CD4-positive, alpha-beta T cell treated with Interleukin-1 beta for 1 hour (primary cell): Measurements from ENCODE around the gene SOX13.

ENCODE experiments used
- DNase-seq, 2 donors: peaks; one replicate each; pipeline ENCODE4 v3.0.0-alpha.2; 2020 to 2022

SOX13 gene

DNA sequence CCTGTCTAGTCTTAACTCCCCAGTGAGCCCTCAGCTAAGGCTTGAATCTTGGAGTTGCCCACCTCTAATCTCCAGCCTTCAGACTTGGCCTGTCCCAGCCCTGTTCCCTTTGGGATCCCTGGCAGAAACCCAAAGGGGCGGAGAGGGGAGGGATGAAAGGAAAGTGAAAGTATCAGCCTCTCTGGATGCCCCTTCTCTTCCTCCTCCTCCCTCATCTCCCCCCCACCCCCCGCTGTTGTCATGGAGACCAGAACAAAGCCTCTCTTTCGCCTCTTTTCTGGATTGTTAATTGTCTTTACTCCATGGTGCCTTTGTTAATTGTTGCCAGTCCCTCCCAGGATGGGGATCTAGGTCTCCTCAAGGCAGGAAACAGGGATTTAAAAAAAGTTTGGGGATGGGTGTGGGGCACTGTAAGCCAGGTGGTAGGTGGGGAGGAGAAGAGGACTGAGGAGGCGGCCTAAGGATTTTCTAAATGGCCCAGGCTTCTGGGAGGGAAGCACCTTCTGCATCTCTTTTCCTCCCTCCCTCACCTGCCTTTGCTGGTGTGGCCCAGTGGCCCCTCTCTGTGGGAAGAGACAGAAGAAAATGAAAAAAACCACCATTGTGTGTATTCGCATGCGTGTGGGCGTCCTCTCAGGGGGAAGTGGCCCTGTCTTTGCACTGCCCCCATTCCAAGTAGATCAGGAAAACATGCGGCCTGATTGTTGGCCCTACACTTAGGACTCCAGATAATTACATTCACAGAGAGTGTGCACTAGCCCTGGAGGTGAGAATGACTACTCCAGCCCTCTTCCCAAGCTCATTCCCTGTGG, 7.5 kb upstream of the SOX13 start:
- DNase-seq, result no peak

DNA sequence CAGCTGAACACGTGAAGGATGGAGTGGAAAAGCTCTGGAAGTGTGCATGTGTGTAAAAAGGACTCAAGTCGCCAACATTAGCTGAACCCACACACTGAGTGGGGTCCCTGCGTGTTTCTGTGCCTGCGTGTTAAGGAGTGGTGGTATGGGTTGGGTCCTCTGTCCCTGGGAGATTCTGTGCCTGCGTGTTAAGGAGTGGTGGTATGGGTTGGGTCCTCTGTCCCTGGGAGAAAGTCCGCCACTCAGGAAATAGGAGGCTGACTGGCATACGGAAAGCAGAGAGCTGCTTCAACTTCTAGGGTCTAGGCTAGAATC, 7.0 kb upstream of the SOX13 start:
- no peak for DNase-seq

DNA sequence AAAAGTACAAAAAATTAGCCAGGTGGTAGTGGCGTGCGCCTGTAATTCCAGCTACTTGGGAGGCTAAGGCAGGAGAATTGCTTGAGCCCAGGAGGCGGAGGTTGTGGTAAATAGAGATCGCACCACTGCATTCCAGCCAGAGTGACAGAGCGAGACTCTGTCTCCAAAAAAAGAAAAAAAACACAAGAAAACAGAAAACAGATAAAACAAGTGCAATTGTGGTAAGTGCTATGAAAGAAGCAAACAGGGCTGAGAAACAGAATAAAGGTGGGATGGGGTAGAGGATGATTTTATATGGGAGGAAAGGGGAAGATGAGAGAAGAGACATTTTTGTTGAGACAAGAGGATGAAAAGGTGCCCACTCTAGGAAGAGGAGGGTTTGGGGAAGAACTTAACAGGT, 5.0 kb upstream of the SOX13 start:
- DNase-seq, result no peak

DNA sequence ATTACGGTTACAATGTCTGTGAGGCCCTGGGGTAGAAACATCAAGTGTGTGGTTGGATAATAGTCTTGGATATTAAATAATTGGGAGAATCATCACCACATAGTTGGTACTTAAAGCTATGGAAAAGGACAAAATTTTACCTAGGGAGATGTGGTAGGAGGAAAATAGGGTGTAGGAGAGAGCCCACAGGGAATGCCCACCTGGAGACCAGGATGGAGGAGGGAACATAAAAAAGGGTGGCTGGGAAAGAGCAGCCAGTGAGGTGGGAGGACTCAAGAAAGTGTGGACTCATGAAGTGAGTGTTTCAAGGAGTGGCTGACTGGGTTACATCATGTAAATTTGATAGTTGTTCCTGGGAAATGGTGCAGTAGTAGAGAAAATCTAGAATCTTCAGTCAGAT, 3.0 kb upstream of the SOX13 start:
- DNase-seq, result no peak

DNA sequence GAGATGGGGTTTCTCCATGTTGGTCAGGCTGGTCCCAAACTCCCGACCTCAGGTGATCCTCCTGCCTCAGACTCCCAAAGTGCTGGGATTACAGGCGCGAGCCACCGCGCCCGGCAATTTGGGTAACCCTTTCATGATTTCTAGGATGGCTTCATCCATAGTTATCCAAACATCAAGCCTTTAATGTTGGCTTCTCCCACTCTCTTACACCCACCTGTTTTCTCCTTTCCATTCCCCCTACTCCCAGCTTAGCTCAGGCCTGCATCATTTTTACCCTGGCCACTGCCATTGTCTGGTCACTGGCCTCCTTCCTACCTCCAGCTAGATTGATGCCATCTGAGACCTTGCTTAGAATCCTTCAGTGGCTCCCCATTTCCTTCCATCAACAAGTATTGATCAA, 2.0 kb upstream of the SOX13 start:
- DNase-seq, result no peak

DNA sequence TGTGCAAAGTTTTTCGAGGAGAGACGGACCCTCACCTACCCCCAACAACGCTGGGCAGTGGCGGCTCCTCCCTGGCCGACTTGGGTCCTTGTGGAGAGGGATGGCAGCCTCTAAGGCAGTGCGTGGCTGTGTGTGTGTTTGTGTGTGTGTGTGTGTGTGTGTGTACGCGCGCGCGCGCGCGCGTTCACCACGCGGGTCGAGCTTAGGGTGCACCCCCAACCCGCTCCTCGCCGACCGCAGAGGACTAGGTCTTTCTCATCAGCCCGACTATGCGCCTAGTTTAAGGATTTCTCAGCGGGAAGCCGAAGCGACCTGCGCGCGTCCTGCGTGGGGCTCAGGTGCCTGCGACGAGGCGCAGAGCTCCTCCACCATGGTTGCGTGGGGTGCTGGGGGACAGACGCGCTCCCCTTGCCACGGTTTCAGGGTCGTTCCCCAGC, 940 bp downstream of the SOX13 start:
- DNase-seq, result peak in 1 of 2 donors; percentile 18

DNA sequence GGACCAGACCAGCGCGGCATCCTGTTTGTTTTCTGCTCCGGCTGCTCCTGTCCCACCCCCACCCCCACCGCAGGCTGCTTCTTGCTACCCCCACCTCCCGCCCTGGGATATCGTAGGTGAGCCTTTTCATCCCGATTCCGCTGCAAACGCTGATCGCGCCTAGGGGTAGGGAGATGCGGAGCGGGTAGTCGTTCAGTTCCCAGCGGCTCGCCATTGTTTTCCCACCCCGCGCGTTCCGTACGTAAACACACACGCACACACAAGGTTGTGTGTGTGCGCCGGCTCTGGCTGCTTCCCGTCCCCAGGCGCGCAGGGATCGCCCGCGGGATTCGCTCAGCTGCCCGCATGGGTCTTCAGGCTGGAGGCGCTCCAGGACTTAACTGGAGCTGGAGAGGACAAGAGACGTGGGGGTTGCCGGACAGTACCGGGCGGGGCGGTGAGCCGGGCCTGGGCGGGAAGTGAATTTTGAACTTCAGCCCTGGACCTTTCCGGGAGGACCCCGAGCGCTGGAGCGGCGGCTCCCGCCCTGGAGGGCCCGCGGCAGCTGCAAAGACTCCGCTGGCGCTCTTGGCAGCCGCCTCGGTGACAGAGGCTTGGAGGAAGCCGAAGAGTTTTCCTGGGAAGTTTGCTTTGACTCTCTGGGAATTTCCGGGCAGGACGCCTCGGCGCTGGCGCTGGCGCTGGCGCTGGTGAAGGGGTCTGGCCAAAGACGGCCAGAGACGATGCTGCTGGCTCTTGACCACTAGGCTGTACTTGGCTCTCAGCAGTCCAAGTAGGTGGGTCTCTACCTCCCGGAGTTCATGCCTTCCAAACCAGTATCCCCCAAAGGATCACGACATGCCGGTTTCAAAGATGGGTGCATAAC, 1.6 kb downstream of the SOX13 start:
- DNase-seq, result no peak

DNA sequence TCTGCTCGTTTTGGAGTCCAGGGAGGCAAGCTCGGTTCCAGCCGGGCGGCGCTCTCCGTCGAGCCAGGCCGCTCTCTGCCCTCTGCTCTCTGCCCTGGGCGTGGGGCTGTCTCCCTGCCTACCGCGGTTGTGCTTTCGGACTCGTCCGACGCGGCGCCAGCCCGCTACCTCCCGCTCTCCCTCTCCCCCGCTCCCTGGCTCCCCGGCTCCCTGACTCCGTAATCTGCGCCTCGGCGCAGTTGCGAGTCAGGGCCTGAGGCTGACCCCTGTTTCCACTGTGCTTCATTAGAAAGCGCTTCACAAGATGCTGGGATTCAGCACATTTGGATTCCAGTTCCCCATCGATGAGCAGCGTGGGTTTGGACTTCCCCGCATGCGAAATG, 2.2 kb downstream of the SOX13 start:
- DNase-seq, result no peak

DNA sequence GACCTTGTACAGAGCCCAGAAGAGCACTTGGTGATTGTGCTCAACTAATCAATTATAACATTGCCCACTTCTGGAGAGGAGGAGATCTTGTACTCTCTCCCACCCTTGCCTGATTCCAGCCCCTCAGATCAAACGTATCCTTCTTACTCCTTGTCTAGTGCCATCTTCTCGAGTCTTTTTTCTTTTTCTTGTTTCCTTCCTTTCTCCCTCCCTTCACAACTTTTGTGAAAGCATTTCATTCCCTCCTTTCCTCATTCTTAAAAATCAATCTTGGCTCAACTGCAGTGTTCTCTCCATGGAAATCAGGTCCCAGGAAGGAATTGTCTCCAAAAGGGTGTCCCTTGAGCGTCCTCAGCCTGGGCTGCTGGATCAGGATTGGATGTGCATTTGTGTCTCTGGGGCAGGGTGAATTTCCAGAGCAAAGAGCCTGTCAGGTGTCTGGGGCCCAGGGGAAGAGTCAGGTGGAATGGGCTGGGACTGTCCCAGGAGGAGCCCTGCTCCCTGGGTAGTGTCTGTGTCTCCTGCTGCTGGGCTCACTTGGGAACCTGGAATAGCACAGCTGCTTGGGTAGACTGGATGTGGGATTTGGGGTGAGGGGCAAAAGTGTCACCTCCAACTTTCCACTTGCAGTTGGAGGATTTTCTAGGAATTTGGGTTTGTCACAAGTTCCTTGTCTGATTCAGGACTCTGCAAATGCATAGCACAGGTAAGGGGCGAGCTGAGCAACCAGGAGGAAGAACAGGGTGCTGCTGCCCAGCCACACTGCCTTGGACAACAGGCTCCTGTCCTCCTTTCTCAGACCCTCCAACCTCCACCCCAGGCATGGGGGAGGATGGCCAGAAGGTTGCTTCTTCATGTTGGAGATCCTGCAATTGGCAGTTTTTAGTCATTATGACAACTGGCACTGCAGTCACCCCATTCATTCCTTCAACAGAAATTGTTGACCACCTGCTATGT, 3.3 kb downstream of the SOX13 start:
- no peak for DNase-seq

DNA sequence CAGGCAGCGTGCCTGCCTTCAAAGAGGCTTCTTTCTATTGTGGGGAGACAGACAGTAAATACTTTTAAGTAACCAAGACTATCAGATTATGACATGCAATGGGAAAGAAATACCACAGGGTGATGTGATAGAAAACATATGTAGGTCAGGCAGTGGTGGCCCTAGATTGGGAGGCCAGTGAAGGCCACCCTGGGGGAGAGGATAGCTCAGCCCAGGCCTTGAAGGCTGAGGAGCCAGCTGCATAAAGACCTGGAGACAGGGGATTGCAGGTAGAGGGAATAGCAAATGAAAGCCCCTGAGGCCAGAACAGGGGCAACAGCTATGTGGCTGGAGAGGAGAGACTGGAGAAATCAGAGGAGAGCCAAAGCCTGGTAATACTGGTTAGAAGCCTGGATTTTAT, 4.0 kb downstream of the SOX13 start:
- no peak for DNase-seq

DNA sequence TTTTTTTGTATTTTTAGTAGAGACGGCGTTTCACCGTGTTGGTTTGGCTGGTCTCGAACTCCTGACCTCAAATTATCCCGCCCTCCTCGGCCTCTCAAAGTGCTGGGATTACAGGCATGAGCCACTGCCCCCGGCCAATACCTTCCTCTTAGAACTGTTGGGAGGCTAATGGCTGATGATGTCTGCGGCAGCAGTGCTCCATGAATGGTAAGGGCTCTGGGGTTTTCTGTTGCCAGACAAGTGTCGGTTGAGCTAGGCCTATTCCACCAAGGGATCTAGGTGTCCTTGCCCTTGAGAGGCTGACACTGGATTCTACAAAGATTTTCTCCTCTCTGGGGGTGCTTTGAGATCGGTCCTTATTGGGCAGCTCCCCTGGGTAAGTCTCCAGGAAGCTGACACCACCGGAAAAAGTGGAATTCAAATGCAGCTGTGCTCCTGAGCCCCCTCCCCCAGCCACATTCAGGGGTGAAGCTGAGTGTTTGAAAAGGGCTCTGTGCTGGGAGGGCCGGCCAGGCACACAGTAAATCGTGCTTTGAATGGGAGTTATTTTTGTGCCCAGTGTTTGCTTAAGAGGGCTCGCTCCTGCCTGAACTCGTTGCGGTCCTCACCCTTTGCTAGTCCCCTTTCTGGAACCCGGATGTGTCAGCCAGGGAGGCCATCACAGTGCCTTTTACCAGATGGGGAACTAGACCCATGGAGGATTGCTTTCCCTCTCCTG, 5.2 kb downstream of the SOX13 start:
- DNase-seq, result no peak

DNA sequence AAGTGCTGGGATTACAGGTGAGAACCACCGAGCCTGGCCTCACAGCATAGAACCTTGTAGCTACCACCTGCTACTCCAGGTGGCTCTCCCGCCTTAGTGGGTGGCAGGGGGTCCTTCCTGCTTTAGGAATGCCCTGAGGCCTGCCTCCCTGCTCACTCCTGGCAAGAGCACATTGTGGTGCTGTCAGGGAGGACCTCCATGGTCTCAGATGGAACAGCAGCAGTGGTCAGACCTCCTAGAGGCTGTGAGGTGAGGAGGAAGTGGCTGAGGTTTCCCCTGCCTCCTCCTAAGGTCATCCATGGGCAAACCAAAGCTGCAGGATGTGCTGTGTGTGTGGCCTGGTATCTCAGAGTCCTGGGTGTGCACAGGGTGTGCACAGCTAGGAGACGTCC, 6.7 kb downstream of the SOX13 start:
- DNase-seq, result no peak

DNA sequence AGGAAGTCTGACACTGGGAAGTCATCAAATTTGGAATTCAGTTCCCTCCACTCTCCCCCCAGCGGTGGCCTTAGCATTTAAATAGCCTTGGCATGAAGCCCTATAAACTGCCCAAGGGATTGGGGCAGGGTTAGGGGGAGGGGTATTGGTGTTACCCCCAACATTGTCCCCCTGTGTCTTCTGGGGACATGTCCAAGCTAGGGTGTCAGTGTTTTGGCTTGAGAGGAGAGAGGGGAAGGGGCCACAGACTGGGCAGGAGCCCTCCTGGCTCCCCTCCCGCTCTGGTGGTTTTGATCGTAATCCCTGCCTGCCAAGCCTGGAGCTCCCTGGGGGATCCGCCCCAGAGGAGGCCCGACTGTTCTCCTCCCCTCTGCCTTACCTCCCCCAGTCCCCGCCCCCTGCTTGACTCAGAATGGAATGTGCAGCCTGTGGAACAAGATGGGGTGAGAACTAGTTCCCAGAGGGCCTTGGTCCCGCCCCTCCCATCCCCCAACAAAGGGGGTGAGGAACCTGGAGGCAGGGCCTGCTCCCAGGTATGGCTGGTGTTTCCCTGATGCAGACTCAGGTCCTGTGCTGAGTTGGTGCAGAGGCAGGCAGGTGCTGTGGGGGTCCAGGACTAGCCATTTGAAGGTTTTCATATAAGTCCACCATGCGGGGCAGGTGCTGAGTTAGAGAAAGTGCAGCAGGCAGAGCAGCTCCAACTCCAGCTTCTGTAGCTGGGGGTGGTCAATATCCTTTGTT, 7.4 kb downstream of the SOX13 start:
- no peak for DNase-seq

DNA sequence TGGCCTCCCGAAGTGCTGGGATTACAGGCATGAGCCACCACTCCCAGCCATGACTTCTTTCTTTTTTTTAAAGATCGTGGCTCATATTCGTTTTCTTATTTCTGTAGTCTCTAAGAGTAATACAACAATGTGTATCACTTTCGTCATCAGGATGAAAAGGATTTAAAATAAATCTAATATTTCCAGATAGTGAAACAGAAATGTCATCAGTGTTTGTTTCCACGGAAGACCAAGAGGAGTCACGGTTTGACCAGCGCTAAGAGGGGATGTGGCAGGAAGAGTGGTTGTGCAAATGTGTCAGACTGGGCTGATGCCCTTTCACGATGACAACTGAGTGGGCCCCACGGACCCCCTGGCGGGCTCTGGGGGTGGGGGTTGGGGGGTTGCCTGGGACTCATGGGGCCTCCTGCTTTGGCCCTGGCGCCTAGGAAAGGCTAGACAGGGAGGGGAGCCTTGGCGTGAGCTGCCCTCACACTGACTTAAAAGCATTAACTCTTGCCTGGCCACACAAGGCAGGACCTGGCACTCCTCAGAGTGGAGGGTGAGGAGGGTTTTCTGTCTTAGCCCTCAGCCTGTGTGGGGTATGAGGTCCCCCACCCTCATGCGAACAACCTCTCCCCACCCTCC, 8.4 kb downstream of the SOX13 start:
- DNase-seq, result no peak

DNA sequence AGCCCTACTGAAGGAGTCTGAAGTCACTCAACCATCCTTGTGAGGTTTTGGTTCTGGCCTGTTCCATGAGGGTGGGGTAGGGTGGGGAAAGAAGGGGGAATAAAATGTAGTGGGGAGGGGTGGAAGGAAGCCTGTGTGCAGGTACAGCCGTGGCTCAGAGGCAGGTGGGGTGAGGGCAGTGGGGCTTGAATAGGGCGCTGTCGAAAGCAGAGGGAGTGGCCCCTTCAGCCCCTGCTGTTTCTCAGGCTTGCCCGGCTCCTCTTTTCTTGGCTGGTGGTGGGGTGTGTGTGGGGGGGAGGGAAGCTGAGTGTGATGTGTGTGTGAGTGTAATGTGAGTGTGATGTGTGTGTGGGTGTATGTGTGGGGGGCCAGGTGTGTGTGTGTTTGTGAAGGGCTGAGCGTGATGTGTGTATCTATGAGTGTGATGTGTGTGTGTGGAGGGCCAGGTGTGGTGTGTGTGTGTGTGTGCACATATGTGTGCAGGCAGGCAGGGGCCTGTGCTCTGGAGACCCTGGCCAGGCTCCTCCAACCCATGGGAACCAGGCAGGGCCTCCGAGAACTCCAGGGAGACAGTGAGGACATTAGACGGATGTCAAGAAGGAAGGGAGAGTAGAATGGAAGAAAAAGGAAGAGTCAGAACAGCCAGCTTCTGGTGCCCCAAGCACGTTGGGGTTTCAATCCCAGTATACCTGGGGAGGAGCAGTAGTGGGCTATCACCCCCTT, 9.0 kb downstream of the SOX13 start:
- no peak for DNase-seq

DNA sequence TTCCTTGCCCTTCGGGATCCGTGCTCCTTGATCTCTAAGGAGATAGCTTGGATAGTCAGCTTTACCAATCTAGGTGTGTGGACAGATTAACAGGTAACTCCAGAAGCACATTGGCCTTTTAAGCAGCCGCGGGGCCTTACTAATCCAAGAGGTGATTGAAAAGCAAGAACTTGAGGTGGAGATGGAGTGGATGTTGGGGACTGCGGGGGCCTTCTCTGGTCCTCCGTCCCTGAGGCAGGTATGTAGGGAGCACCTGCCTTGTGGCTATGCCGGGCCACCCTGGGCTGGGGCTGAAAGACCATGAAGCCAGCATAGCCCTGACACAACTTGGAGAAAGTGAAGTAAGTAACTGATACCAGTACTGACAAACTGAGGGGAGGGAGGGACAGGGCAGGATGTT, 10.6 kb downstream of the SOX13 start:
- DNase-seq, result no peak

DNA sequence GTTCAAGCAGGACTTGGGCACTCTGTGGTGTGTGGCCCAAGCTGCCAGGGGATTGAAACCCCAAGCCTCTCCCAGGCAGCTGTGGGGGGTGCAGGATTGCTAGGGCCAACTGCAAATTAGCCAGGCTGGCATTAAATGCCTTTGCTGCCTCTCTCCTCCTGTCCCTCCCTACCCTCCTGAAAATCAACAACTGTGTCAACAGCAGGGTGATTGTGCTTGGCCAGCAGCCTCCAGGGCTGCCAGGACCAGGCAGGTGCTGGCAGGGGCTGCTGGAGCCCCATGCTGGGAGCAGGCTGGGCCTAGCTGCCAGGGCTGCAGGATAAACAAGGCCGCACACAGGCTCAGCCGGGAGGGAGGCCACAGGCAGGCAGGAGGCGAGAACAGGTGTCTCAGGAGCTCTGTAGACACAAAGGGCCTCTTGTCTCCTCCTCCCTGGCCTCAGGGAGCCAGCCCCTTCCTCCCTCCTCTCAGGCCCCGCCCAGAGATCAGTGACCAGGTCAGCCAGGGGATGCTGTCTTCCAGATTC, 11.4 kb downstream of the SOX13 start:
- DNase-seq, result no peak

DNA sequence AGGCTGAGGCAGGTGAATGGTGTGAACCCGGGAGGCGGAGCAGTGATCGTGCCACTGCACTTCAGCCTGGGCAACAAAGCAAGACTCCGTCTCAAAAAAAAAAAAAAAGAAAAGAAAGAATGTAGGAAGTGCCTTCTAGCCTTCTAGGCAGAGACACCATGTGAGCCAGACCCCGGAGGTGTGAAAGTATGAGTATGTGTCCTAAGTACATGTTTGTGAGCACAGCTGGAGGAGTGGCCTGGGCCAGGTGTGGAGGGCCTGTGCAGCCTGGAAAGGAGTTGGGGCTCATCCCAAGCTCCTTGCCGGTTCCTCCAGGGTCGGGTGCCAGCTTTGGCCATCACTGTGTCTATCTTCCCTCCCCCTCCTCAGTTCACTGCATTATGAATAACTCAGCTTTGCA, 13.0 kb downstream of the SOX13 start:
- DNase-seq, result no peak

DNA sequence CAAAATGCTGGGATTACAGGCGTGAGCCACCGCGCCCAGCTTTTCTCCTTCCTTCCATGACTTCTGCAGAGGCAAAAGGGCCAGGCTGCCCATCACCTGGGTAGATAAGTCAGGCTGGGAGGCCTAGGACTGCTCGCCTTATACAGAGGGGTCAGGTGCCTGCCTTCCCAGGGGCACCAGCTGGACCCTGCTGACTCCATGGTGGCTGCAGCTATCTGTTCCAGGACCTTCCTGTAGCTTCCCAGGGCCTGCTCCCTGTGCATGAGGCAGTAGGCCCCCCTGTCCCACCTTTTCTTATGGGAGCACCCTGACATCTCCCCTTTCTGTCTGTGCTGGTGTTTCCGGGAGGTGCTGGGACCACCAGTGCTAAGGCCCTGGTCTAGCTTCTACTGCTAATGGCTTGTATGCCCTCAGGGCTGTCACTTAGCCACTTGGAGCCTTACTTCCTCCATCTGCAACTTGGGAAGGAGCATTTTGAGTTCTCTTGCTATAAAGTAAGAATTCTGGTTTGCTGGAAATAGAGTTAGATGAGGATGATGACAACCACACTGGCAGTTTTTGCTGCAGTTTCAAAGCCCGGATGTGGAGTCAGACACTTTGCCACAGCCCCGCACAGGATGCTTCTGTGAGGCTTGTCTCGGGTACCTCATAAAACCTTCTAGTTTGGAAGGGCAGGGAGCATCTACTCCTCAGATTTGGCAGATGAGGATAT, 14.4 kb downstream of the SOX13 start:
- DNase-seq, result no peak
